ENCODE measurements around the gene RNF181. TPM values are rescaled to one million over a fixed set of nuclear protein-coding genes. Genes with fewer than 3 reads are reported as not detected.

The RNF181 gene
- total RNA-seq, 1 donor from 2014 or later, result 89.2 TPM

DNA sequence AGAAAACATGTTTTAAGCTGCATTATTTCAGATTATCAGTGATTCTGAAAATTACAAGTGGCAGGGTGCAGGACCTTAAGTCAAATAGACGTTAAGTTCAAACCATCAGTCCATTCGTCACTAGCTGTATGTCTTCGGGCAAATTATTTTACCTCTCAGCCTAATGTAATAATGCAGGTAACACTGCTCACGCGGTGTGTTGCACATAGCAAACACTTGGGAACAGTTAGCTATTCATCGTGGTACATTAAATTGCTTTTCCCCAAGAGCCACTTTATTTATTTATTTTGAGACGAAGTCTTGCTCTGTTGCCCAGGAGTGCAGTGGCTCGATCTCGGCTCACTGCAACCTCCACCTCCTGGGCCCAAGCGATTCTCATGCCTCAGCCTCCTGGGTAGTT, 46.5 kb upstream of the RNF181 start:
- intact Hi-C loops (cut with micrococcal nuclease), result no loop called here
- Histone ChIP-seq H3K36me3 (peaks cover 71% of the 10 kb centered on the region), H3K27me3 (ENCODE audit: low read depth) (no peaks in the 10 kb centered on the region), H3K9me3 (replicated peaks) (no peaks in the 10 kb centered on the region), H3K27ac (replicated peaks) (no peak overlapping the region), H3K4me1 (peaks cover 16% of the 10 kb centered on the region), H3K4me3 (no peak overlapping the region)
- TF ChIP-seq, protein P1, sequence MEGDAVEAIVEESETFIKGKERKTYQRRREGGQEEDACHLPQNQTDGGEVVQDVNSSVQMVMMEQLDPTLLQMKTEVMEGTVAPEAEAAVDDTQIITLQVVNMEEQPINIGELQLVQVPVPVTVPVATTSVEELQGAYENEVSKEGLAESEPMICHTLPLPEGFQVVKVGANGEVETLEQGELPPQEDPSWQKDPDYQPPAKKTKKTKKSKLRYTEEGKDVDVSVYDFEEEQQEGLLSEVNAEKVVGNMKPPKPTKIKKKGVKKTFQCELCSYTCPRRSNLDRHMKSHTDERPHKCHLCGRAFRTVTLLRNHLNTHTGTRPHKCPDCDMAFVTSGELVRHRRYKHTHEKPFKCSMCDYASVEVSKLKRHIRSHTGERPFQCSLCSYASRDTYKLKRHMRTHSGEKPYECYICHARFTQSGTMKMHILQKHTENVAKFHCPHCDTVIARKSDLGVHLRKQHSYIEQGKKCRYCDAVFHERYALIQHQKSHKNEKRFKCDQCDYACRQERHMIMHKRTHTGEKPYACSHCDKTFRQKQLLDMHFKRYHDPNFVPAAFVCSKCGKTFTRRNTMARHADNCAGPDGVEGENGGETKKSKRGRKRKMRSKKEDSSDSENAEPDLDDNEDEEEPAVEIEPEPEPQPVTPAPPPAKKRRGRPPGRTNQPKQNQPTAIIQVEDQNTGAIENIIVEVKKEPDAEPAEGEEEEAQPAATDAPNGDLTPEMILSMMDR (IDR thresholded peaks at IDR 0.05; ENCODE audit: borderline replicate concordance), result no peak
- no peak for DNase-seq

DNA sequence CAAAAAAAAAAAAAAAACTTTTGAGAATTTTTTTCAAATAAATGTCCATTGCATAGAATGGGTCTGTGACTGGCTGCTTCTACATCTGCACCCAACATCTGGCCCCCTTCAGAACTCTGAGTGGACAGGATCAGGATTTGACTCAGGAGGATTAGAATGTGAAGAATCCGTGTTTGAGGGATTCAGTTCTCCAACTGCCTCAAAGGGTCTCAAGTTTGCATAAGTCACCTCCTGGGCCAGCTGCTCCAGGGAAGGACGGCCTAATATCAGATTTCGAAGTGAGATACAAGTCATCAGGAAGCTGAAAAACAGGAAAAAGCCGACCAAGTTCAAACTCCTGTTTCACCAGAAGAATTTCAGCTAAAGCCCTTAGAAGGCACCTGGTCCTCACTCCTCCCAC, 45.7 kb upstream of the RNF181 start:
- Histone ChIP-seq H3K4me3 (no peak overlapping the region), H3K27me3 (ENCODE audit: low read depth) (no peaks in the 10 kb centered on the region), H3K9me3 (replicated peaks) (no peaks in the 10 kb centered on the region), H3K36me3 (peaks cover 71% of the 10 kb centered on the region), H3K27ac (replicated peaks) (no peak overlapping the region), H3K4me1 (peaks cover 9% of the 10 kb centered on the region)
- DNase-seq, result no peak
- TF ChIP-seq, protein P1 (IDR thresholded peaks at IDR 0.05; ENCODE audit: borderline replicate concordance), result no peak
- intact Hi-C loops (cut with micrococcal nuclease), result no loop called here

DNA sequence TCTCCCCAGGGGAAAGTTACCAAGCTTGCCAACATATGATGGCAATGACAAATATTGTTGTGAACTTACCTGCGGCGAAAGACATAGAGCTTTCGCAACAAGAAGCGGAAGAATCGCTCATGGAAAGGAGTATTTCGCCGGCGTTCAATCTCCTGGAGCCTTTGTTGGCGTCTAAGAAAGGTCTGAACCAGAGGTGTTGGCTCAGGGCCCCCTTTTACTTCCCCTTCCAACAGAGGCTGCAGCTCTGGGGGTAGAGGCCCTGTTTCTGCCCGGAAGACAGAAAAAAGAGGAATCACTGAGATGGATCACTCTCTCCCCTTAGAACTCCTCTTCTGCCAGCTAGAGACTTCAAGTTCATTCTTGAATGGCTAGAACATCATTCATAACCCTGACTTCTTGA, 45.1 kb upstream of the RNF181 start:
- no peaks in the 10 kb centered on the region for H3K9me3 ChIP-seq (replicated peaks)
- TF ChIP-seq, protein P1 (IDR thresholded peaks at IDR 0.05; ENCODE audit: borderline replicate concordance), result no peak
- intact Hi-C loops (cut with micrococcal nuclease), result no loop called here
- no peak overlapping the region for H3K4me3 ChIP-seq
- H3K4me1 ChIP-seq, result peaks cover 8% of the 10 kb centered on the region
- H3K36me3 ChIP-seq, result peaks cover 71% of the 10 kb centered on the region
- no peaks in the 10 kb centered on the region for H3K27me3 ChIP-seq (ENCODE audit: low read depth)
- H3K27ac ChIP-seq (replicated peaks), result no peak overlapping the region
- DNase-seq, result no peak

DNA sequence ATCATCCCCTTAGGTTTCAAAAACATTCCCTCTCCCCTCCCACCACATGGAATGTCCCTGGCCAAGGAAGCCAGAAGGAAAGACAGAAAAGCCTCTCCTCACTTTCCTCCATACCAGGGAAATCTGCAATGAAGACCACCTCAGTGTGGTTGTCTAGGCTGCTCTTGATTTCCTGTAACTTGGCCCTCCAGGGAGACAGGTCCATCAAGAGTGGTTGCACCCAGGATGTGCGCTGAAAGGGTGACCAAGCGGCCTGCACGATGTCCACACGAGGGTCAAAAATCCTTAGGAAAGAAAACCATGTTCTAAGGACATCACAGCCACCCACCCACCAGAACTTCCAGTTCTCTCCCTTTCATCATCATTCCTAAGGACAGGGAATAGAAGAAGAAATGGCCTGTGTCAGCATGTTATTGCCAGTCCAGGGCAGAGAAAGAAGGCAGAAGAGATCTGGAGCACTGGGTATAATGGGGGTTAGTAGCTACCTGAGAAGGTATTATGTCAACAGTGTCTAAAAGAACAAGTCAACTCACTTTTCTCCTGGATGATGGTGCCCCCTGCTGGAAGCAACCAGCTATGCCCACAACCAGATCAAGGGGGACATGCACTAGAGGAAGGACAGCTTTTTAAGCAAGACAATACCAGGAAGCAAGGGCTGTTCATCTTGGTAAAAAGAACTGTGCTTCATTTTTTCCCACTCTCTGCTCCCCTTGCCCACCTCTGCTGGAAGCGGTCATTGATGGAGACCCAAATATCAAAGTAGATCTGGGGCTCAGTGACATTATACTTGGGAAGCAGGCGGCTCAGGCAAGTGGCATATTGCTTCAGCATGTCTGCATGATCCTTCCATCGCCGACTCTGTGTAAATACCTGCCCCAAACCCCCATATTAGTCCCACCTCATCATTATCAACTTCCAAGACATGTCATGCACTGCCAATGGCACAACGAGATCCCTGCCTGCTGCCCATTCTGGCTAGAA, 43.6 kb upstream of the RNF181 start:
- no peak overlapping the region for H3K27ac ChIP-seq (replicated peaks)
- TF ChIP-seq, protein P1 (IDR thresholded peaks at IDR 0.05; ENCODE audit: borderline replicate concordance), result peak; percentile 93
- peak; percentile 79 for DNase-seq

DNA sequence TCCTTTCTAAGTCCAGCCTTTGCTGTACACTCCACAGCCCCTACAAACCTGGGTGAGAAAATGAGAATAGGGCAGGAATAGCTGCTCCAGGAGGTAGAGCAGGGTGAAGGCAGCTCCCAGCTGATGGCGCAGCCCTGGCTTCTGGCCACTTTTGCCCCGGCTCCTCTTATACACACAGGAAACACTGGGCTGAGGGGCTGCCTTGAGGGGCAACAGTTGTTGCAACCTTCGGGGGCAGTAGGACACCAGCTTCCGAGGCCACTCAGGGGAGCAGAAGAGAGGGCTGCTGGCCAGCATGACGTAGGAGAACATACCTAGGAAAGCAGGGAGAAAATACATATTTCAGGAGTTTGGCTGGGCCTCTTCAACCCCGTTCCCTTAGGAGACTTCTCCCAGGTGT, 42.4 kb upstream of the RNF181 start:
- TF ChIP-seq, protein P1 (IDR thresholded peaks at IDR 0.05; ENCODE audit: borderline replicate concordance), result no peak
- H3K27ac ChIP-seq (replicated peaks), result no peak overlapping the region
- H3K27me3 ChIP-seq (ENCODE audit: low read depth), result no peaks in the 10 kb centered on the region
- peaks cover 89% of the 10 kb centered on the region for H3K36me3 ChIP-seq
- intact Hi-C loops (cut with micrococcal nuclease), result loop anchor here (2.0 kb wide), 1 partner anchor 132 kb away; no protein-coding TSS in a partner anchor
- peaks cover 8% of the 10 kb centered on the region for H3K4me1 ChIP-seq
- no peak for DNase-seq
- no peaks in the 10 kb centered on the region for H3K9me3 ChIP-seq (replicated peaks)
- H3K4me3 ChIP-seq, result no peak overlapping the region

More for the DNA sequence above, 43.6 kb upstream of the RNF181 start:
- Histone ChIP-seq H3K4me1 (peaks cover 8% of the 10 kb centered on the region), H3K27me3 (ENCODE audit: low read depth) (no peaks in the 10 kb centered on the region), H3K9me3 (replicated peaks) (no peaks in the 10 kb centered on the region), H3K36me3 (peaks cover 78% of the 10 kb centered on the region), H3K4me3 (no peak overlapping the region)
- intact Hi-C loops (cut with micrococcal nuclease), result loop anchor here (2.0 kb wide), 1 partner anchor 131 kb away; no protein-coding TSS in a partner anchor
